Measurements from ENCODE around the gene SBF2. TPM values are rescaled to one million over a fixed set of nuclear protein-coding genes. Genes with fewer than 3 reads are reported as not detected.
A peak's percentile ranks its signal among the peaks of the same experiment; 100 is the strongest.
"Not testable (repeated sequence)": the region's sequence is repeated elsewhere in the genome, so short reads cannot be mapped to it uniquely, and the experiment has no call there.

SBF2 gene
- total RNA-seq, 1 donor from 2014 or later, result 141 TPM

DNA sequence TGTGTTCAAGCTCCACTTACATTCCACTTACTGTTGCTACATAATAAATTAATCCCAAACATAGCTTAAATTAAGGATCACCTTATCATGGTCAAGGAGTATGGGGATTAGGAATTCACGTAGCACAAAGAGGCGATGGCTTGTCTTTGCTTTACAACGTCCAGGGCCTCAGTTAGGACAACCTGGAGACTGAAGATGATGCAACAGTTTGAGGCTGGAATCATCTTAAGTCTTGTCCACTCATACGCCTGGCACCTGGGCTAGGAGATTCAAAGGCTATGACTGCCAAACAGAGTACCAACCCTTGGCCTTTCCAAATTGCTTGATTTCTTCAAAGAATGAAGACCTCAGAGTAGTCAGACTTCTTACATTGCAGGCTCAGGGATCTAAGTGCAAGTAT is 149.1 kb downstream of the SBF2 start:
- intact Hi-C loops (cut with DNase I), result no loop called here
- ATAC-seq, result no peak
- DNase-seq (ENCODE audit: low spot score), result no peak

DNA sequence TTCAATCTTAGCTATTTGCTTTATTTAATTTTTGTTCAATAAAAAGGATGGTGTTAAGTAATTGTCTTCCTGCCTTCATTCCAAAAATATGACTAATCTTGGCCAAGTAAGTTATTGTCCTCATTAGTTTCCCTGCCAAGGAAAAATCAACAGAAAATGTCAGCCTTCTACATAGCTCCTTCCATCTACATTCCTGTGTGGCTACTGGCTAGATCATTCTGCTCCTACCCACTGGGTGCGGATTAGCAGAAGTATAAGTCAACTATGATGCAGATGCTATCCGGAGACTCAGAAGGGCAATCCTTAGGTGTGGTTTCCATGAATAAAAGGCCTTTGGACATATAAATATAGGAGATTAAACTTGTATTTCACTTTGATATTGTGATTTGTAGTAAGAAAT is 154.4 kb downstream of the SBF2 start:
- ATAC-seq (no peak), DNase-seq (ENCODE audit: low spot score) (no peak)
- intact Hi-C loops (cut with DNase I), result no loop called here

GRCh38 chr11:10139143-10139542 is 154.9 kb downstream of the SBF2 start:
- ATAC-seq (no peak), DNase-seq (ENCODE audit: low spot score) (no peak)
- intact Hi-C loops (cut with DNase I), result no loop called here

GRCh38 chr11:10134975-10135481 is 159.0 kb downstream of the SBF2 start:
- intact Hi-C loops (cut with DNase I), result no loop called here
- DNase-seq (ENCODE audit: low spot score) (no peak), ATAC-seq (no peak)

DNA sequence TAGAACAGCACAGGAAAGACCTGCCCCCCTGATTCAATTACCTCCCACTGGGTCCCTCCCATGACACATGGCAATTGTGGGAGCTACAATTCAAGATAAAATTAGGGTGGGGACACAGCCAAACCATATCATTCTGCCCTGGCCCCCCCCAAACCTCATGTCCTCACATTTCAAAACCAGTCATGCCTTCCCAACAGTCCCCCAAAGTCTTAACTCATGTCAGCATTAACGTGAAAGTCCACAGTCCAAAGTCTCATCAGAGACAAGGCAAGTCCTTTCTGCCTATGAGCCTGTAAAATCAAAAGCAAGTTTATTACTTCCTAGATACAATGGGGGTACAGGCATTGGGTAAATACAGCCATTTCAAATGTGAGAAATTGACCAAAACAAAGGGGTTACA is 159.8 kb downstream of the SBF2 start:
- DNase-seq (ENCODE audit: low spot score); intact Hi-C loops (cut with DNase I); ATAC-seq: not testable (repeated sequence)

DNA sequence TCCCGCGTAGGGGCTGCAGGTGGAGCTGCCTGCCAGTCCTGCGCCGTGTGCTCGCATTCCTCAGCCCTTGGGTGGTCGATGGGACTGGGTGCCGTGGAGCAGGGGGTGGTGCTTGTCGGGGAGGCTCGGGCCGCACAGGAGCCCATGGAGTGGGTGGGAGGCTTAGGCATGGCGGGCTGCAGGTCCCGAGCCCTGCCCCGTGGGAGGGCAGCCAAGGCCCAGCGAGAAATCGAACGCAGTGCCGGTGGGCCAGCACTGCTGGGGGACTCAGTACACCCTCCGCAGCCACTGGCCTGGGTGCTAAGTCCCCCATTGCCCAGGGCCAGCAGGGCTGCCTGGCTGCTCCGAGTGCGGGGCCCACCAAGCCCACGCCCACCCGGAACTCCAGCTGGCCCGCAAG is 160.8 kb downstream of the SBF2 start:
- intact Hi-C loops (cut with DNase I); DNase-seq (ENCODE audit: low spot score); ATAC-seq: not testable (repeated sequence)

- ATAC-seq, result no peak
- no peak for DNase-seq (ENCODE audit: low spot score)
- intact Hi-C loops (cut with DNase I), result no loop called here
Measured at GRCh38 chr11:10130875-10131274, 163.1 kb downstream of the SBF2 start.

- ATAC-seq; intact Hi-C loops (cut with DNase I); DNase-seq (ENCODE audit: low spot score): not testable (repeated sequence)
Measured at GRCh38 chr11:10129184-10129583, 164.8 kb downstream of the SBF2 start.

DNA sequence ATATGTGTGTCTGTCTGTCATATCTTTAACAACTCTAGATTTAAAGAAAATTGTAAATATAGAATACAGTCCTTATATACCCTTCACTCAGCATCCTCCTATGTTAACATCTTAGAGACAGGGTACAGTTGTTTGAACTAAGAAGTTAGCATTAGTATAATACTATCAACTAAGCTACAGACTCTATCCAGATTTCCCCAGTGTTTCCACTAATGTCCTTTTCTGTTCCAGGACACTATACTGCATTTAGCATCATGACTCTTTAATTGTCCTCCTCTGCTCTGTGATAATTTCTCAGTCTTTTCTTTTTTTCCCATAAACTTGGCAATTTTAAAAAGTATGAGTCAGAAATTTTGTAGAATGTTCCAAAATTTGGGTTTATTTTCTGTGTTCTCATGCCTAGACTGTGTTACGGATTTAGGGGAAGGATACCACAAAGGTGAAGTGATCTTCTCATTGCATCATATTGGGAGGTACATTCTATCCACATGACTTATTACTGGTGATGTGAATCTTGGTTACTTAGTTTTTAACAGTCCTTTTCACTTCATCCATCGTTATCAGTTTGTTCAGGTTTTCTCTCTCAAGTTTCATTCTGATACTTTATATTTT is 168.4 kb downstream of the SBF2 start:
- no peak for DNase-seq (ENCODE audit: low spot score)
- intact Hi-C loops (cut with DNase I), result no loop called here
- peak; percentile 55 for ATAC-seq

- intact Hi-C loops (cut with DNase I), result no loop called here
- ATAC-seq (no peak), DNase-seq (ENCODE audit: low spot score) (no peak)
Measured at GRCh38 chr11:10122326-10123197, 171.5 kb downstream of the SBF2 start.

DNA sequence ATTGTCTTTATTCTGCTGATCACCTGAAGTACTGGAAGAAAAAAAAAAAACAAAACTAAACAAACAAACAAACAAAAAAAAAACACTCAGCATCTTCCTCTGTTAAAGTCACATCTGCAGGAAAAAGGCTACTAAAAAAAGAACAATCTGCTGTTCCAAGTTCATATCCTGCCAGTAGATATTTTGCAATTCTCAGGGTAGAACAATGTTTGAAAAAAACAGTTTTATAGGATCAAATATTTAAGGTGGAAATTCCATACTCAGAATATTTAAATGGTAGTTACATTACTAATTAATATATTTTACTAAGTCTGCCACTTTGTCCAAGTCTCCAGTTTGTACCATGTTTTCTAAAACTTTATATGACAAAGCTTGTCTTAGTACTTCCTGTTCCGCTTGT is 175.2 kb downstream of the SBF2 start:
- intact Hi-C loops (cut with DNase I), result no loop called here
- DNase-seq (ENCODE audit: low spot score) (no peak), ATAC-seq (peak; percentile 62)

DNA sequence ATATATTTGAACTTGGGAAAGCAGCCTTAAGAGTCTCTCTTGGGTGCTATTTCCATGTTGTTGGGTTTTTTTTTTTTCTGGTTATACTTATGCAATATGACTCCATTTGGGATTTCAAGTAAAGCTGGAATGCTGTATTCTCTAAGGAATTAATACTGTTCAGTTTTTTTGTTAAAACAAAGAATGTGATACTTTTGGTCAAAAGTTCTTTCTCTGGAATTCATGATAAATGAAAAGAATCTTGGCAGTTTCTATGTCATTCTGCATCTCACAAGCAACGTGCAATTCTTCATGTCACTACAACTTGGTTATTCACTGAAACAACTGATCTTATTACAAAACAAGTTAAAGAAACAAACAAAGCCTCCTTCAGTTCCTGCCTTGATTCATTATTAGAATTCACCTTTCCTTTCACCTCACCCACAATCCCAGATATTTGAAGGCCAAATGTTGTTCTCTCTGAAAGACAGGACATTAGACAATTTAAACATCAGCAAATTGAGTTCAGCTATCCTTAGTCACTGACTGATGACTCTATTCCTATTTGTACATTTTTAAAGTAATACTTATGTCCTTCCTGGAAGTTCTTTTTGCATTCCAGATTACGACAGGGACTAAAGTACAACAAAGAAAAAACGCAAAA is 176.2 kb downstream of the SBF2 start:
- DNase-seq (ENCODE audit: low spot score) (no peak), ATAC-seq (peak; percentile 79)
- intact Hi-C loops (cut with DNase I), result no loop called here

DNA sequence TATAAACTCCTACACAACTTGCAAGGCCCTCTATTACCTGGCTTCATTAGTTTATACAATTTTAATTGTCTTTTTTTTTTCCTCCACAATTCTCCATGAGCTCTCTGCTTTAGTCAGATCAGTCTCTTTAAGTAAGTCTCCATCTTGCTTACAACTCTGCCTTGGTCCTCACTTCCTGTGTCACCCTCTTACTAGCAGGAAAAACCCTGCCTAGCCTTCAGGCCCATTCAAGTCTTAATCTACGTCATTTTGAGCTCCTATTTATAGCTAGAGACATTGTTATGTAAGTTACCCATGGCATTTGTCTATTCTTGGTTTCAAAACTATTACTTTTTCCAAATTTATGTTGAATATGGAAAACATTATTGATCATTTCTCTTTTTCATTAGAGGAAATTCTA is 177.4 kb downstream of the SBF2 start:
- DNase-seq (ENCODE audit: low spot score) (no peak), ATAC-seq (no peak)
- intact Hi-C loops (cut with DNase I), result no loop called here

DNA sequence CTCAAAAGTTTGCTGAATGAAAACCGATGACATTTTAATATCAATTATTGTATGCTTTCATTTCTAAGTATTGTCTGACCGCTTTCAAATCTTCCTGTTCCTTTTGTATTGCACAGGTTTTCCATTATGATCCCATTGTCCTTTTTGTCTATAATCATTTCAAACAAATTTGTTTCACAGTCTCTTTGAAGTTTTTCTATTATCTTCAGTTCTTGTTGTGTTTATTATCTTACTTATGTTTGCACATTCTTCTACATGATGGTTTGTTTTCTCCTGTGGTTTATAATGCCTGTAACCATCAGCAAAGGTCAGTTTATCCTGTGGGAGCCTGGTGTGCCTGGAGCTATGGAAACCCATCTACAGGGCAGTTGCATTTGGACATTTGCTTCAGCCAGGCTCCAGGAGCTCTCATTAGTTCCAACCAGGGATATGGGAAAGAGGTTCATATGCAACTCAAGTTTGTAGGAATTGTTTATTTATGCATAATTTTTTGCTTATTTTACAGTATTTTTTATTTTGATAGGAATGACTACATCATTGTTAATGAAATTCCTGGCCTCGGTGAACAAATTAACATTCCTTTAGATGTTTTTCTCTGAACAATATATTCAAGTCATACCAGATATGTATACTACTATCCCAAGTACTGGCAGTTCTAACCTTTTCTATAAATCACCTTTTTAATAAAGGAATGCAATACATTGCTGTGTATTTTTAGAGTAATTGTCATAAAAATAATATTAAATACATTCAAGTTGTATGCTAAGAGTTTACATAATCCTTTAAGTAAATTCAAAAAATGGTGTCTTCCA is 179.2 kb downstream of the SBF2 start:
- ATAC-seq (no peak), DNase-seq (ENCODE audit: low spot score) (no peak)
- intact Hi-C loops (cut with DNase I), result no loop called here

DNA sequence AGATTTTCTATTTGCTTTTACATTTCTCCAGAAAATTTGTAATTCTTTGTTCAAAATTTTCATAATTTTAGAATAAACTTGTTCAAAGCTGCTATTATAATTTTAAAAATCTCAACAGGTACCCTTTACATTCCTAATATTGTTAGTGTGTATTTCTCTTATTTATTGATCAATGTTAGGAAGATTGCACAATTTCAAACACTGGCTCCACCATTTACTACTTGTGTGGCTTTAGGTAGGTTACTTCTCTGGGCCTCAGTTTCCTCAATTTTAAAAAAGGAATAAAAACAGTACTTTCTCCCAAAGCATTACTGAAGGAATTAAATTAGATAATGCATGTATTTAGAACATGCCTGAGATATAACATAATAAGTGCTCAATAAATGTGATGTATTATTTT is 180.2 kb downstream of the SBF2 start:
- intact Hi-C loops (cut with DNase I), result no loop called here
- ATAC-seq (no peak), DNase-seq (ENCODE audit: low spot score) (no peak)

GRCh38 chr11:10109806-10110205 is 184.2 kb downstream of the SBF2 start:
- intact Hi-C loops (cut with DNase I), result no loop called here
- no peak for DNase-seq (ENCODE audit: low spot score)
- ATAC-seq, result peak; percentile 81

- ATAC-seq (peak; percentile 87), DNase-seq (ENCODE audit: low spot score) (no peak)
- intact Hi-C loops (cut with DNase I), result no loop called here
Measured at GRCh38 chr11:10108915-10109680, 184.9 kb downstream of the SBF2 start.

DNA sequence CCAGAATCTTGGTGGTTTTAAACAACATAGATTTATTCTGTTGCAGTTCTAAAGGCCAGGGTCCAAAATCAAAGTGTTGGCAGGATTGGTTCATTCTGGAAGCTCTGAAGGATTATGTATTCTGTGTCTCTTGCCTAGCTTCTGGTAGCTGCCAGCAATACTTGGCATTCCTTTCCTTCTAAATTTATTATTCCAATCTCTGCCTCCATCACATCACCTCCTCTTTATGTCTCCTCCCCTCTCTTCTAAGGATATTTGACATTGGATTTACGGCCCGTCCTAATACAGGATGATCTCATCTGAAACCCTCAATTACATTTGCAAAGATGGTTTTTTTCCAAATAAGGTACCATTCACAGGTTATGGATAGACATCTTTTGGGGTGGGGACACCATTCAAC is 186.5 kb downstream of the SBF2 start:
- intact Hi-C loops (cut with DNase I), result no loop called here
- ATAC-seq, result no peak
- no peak for DNase-seq (ENCODE audit: low spot score)

Measured in sciatic nerve (tissue), 2 donors.